Rectal smooth muscle tissue (tissue), 1 donor: ENCODE data around the gene PLCG1.
"Not testable (repeated sequence)": the region's sequence is repeated elsewhere in the genome, so short reads cannot be mapped to it uniquely, and the experiment has no call there.

Source experiments
- H3K27ac ChIP-seq: one replicate; pipeline ENCODE4 v1.7.0; 2013; ENCODE audit warnings: low read depth, low read length, inconsistent platforms
- H3K27me3 ChIP-seq: one replicate; pipeline ENCODE4 v1.7.0; 2013; ENCODE audit warnings: low read length; ENCODE audit not compliant: control insufficient read depth, insufficient read depth
- H3K36me3 ChIP-seq: one replicate; pipeline ENCODE4 v1.7.0; 2013; ENCODE audit warnings: low read length; ENCODE audit not compliant: control insufficient read depth, insufficient read depth
- H3K4me1 ChIP-seq: one replicate; pipeline ENCODE4 v1.7.0; 2013; ENCODE audit warnings: low read length; ENCODE audit not compliant: control insufficient read depth, insufficient read depth
- H3K4me3 ChIP-seq: one replicate; pipeline ENCODE4 v1.7.0; 2013; ENCODE audit warnings: low read length
- H3K9ac ChIP-seq: one replicate; pipeline ENCODE4 v1.7.0; 2013; ENCODE audit warnings: low read length

PLCG1 gene

DNA sequence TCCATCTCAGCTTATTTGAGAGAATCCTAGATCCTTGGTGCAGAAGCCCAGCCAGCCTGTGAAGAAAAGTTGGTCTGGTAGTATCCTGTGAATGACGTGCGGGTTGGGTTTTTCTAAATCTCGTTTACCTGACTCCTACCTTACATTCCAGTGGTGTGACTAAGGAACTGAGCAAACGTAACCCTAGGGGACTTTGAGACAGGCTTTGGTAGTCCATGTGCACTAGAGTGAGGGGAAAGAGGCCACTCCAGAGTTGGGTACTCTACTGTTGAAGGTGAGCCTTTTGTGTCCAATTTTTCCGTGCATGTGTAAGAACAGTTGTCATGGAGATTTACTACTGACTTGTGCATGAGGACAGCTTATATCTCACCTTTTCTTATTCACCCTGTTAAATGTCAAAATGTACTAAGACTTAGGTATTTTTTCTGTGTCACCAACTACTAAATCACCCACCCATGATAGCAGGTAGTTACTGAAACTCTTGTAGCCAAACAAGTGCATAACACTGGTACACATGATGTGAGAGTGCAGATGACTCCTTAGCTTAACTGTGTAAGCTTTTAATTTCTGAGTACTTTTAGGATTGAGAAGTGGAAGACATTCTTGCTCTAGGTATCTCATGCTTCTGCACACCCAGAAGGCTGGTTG lies 26.3 kb upstream of the PLCG1 start:
- H3K4me3 ChIP-seq, result no peak overlapping the region
- H3K27ac ChIP-seq, result no peak overlapping the region
- H3K36me3 ChIP-seq, result peaks cover 23% of the 10 kb centered on the region
- no peaks in the 10 kb centered on the region for H3K4me1 ChIP-seq
- H3K9ac ChIP-seq, result no peak overlapping the region
- no peaks in the 10 kb centered on the region for H3K27me3 ChIP-seq

DNA sequence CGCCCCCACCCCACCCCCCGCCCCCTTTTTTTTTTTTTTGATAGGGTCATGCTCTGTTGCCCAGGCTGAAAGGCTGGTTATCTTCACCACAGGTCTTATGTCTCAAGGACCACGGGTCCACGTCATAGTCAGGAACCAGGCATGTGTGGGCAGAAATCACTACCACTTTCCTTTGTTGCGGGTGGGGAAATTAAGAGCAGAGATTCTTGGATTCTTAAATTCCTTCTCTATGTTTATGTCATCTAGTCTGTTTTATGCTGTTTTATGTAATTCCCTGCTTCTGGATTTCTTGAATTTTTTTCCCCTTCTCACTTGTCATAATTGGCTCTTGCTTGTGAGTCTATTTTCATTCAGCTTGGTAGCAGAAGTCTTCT lies 25.8 kb upstream of the PLCG1 start:
- Histone ChIP-seq H3K4me3 (no peak overlapping the region), H3K36me3 (peaks cover 28% of the 10 kb centered on the region), H3K4me1 (no peaks in the 10 kb centered on the region), H3K27ac (no peak overlapping the region), H3K9ac (no peak overlapping the region), H3K27me3 (no peaks in the 10 kb centered on the region)

DNA sequence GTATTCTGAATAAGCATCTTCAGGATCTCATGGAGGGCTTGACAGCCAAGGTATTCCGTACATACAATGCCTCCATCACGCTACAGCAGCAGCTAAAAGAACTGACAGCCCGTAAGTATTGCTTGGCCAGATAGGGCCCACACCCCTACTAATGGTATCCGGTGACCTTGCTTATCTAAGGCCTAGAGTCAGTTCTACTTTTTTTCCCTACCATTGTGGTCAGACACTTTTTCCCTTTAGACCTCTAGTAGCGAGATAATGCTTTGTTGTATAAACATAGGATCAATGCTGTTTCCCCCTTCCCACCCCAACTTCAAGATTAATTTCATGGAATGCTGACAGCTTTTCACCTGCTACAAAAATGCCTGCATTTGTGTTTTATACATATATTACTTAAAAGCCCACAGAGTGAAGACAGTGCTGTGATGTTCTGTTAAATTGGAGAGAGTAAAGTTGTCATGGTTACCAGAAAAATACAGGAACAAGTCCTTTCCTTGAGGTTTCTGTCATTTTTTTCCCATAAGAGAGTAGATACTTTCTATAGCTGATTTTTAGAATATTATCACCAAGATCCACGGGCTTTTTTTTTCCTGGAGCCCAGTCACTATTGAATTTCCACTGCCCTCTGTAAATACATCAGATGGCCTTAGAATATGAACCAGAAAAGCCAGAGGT lies 20.9 kb upstream of the PLCG1 start:
- H3K4me3 ChIP-seq, result no peak overlapping the region
- H3K9ac ChIP-seq, result no peak overlapping the region
- no peaks in the 10 kb centered on the region for H3K27me3 ChIP-seq
- peaks cover 3% of the 10 kb centered on the region for H3K4me1 ChIP-seq
- H3K36me3 ChIP-seq, result peaks cover 36% of the 10 kb centered on the region
- no peak overlapping the region for H3K27ac ChIP-seq

DNA sequence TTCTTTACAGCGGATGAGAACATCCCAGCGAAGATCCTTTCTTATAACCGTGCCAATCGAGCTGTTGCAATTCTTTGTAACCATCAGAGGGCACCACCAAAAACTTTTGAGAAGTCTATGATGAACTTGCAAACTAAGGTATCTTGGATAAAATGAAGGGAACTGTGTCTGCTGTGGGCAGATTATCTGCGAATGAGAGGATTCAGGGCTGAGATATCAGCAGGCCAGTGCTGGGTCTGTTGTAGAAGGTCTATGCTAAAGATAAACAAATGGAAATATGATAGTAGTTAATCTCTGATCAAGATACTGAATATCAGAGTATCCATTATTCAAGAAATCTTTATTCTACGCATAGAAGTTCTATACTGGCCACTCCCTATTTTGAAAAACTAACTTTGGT lies 19.2 kb upstream of the PLCG1 start:
- H3K4me1 ChIP-seq, H3K4me3 ChIP-seq, H3K9ac ChIP-seq, H3K27me3 ChIP-seq, H3K27ac ChIP-seq: not testable (repeated sequence)
- peaks cover 42% of the 10 kb centered on the region for H3K36me3 ChIP-seq

DNA sequence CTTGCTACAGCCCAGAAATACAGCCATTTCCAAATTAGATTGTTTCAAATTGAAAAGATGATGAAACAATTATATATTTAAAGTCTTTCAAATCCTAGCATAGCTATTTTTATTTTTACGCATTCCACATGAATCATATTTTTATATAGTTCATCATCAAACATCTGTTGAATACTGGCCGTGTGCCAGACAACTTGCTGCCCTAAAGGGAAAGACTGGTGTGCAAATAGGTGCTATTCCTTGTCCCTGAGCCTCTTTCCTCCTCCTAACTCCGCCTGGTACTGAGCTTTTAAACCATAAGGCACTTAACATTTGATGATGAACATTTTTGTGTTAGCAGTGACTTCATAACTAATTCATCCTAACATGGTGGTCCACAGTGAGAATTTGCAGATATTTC lies 18.7 kb upstream of the PLCG1 start:
- peaks cover 42% of the 10 kb centered on the region for H3K36me3 ChIP-seq
- peaks cover 3% of the 10 kb centered on the region for H3K4me1 ChIP-seq
- H3K27ac ChIP-seq, result no peak overlapping the region
- H3K4me3 ChIP-seq, result no peak overlapping the region
- no peak overlapping the region for H3K9ac ChIP-seq
- no peaks in the 10 kb centered on the region for H3K27me3 ChIP-seq

DNA sequence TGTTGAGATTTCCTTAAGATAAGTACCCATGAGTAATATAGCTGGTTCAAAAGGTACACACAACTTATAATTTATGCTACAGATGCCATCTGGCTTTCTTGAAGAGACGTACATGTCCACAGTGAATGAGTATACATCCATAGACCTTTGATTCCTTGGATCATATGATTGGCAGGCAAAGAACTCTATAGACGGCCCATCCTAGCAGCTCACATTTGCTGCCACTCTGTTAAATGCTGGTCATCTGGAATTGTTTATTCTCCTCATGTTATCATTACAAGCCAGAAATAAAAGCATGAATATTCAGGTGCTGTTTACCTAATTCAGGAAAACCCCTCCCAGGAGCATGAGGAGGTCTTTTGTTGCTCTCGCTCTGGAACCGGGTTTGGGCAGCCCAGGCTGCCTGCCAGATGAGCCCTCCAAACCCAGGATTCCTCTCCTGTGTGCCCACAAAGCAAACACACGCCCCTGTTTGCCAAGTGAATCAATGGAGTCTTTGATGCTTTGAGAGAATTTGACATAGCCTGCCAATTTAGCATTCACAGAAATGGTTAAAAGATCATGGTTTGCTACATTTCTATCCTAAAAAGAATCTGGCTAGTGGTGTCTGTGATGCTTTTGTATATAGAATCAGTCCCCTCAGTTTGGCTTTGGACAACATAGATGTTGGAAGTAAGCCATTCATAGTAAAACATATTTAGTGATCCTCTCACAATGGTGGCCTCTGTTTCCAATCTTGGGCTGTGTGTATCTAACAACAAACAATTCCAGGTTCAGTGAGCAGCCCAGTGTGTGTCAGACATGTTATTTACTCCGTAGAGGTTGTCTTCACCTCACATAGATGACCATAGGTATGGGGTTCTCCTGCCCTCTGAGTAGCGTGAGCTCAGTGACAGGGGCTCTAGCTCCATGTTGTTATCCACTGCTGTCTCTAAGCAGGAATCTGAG lies 17.5 kb upstream of the PLCG1 start:
- H3K4me1 ChIP-seq, result peaks cover 3% of the 10 kb centered on the region
- H3K27ac ChIP-seq, result no peak overlapping the region
- H3K36me3 ChIP-seq, result peaks cover 33% of the 10 kb centered on the region
- no peak overlapping the region for H3K9ac ChIP-seq
- H3K4me3 ChIP-seq, result no peak overlapping the region
- no peaks in the 10 kb centered on the region for H3K27me3 ChIP-seq

DNA sequence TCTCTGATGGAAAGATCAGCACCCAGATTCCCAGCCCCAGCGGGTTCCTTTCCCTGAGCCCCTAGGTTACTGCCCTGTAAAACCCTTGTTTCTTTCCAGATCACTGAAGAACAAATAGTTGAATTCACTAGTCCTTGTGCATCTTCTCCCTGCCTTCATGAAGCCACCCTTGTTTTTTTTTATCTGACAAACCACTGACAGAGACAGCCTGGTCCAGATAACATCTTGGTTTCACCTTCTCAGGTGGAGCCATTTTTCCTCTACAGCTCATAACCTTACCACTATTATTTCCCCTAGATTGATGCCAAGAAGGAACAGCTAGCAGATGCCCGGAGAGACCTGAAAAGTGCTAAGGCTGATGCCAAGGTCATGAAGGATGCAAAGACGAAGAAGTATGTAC lies 15.9 kb upstream of the PLCG1 start:
- Histone ChIP-seq H3K4me1 (peaks cover 3% of the 10 kb centered on the region), H3K36me3 (peaks cover 24% of the 10 kb centered on the region), H3K4me3 (no peak overlapping the region), H3K27ac (no peak overlapping the region), H3K9ac (no peak overlapping the region), H3K27me3 (no peaks in the 10 kb centered on the region)

DNA sequence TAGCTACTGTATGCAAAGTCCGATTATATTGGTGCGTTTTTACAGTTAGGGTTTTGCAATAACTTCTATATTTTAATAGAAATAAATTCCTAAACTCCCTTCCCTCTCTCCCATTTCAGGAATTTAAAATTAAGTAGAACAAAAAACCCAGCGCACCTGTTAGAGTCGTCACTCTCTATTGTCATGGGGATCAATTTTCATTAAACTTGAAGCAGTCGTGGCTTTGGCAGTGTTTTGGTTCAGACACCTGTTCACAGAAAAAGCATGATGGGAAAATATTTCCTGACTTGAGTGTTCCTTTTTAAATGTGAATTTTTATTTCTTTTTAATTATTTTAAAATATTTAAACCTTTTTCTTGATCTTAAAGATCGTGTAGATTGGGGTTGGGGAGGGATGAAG lies 13.7 kb upstream of the PLCG1 start:
- Histone ChIP-seq H3K27me3 (no peaks in the 10 kb centered on the region), H3K9ac (no peak overlapping the region), H3K4me1 (peaks cover 3% of the 10 kb centered on the region), H3K27ac (no peak overlapping the region), H3K36me3 (peaks cover 21% of the 10 kb centered on the region), H3K4me3 (no peak overlapping the region)

DNA sequence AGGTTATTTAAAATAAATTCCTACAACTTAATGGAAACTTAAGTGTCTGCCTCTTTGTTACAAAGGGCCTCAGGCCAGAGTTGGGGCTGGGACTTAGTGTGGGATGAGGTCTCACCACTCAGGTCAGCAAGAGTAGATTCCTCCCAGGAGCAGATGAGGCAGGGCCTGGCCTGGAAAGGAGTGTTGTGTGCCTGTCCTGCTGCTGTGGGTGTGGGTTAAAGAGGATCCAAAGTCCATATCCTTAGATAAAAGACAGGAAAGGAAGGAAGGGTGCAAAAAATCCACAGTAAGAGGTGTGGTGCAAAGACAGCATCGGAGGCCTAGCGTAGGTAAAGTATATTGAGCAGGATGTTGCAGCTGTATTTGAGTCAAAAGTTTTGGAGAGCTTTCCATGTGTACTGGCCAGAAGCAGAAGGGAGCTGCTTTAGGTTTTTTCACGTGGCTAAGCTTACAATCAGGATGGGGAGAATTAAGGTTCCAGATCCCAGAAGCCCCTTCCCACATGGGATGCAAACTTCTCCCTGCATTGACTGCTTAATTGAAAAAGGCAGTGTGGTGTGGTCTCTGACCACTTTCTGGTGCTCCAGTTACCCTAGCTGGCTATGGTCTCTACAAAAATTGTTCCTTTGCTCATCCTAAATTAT lies 12.8 kb upstream of the PLCG1 start:
- no peak overlapping the region for H3K27ac ChIP-seq
- no peak overlapping the region for H3K4me3 ChIP-seq
- peaks cover 3% of the 10 kb centered on the region for H3K4me1 ChIP-seq
- no peaks in the 10 kb centered on the region for H3K27me3 ChIP-seq
- no peak overlapping the region for H3K9ac ChIP-seq
- H3K36me3 ChIP-seq, result peaks cover 18% of the 10 kb centered on the region

DNA sequence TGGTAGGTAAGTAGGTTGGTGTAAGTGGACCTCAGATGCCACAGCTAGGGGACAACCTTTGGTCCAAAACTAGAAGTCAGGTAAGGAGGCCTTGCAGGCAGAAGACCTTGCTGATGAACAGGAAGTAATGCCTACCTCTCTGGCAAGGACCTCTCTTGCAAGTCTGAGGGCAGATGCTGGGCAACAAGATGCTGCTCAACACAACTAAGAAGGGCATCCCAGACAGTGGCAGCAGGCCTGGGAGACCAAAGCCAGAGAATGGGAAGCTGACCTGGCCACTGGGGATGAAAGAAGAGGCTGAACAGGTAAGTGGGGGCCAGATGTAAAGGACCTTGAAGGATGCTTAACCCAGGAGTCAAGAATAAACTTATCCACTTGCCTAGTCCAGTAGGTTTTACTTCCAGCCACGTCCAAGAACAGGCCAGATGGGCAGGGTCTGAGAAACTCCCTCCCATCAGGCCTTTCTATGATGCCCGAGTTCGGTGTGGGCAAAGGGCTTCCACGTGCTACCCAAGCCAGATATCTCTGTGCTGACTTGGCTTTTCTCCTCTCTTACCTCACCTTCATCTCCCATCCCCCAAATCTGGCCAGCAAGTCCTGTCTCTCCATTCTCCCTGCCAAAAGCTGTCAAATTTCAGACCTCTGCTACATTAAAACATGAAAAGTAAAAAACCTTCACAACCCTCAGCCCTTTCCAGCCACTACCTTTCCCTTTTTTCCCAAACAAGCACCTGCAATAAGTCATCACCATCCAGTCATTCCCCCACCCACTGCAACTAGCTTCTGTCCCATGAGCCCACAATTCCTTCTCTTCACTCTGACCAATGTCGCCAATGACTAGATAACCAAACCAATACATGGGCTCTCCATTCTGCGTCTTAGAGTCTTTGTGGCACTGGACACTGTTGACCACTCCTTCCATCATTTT lies 11.5 kb upstream of the PLCG1 start:
- Histone ChIP-seq H3K4me3 (no peak overlapping the region), H3K36me3 (peaks cover 18% of the 10 kb centered on the region), H3K27ac (no peak overlapping the region)

DNA sequence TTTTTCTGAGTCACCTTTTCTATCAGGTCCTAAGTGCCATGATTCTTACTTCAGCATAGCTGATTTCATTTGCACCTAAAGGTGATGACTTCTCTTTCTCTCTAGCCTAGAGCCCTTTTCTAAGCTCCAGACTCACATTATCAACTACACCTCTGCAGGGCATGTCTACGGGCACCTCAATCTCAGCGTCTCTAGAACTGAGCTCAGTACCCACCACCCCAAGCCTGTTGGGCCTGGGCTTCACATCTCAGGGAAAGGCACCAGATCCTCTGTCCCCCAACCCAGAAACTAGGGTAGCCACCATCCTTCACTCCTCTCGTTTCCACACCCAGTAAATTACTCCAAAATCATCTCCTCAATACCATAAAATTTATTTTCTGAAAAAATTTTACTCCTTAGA lies 10.6 kb upstream of the PLCG1 start:
- Histone ChIP-seq H3K4me1 (no peaks in the 10 kb centered on the region), H3K36me3 (peaks cover 11% of the 10 kb centered on the region), H3K4me3 (no peak overlapping the region), H3K9ac (no peak overlapping the region), H3K27me3 (no peaks in the 10 kb centered on the region), H3K27ac (no peak overlapping the region)

More for the DNA sequence above, 11.5 kb upstream of the PLCG1 start:
- Histone ChIP-seq H3K9ac (no peak overlapping the region), H3K27me3 (no peaks in the 10 kb centered on the region), H3K4me1 (no peaks in the 10 kb centered on the region)
